Neural cell (in vitro differentiated cells): ENCODE results near the gene SLC11A2. TPM values are rescaled to one million over a fixed set of nuclear protein-coding genes. Genes with fewer than 3 reads are reported as not detected.

Experiments
- H2AFZ ChIP-seq: fragments of 200-600, 300-800 bp; sonication (generic), shearing (Covaris generic); 2 replicates; pipeline ENCODE4 v1.6.0; 2014; ENCODE audit warnings: low read depth, mild to moderate bottlenecking, antibody characterized with exemption, low read length, moderate library complexity
- H3F3A ChIP-seq: fragments of 200-600 bp; shearing (Covaris generic); 2 replicates; pipeline ENCODE4 v1.6.1; 2016; ENCODE audit warnings: mild to moderate bottlenecking, moderate library complexity, mixed read lengths, antibody characterized with exemption, low read length; ENCODE audit not compliant: insufficient read depth, poor library complexity, severe bottlenecking
- H3K27ac ChIP-seq: fragments of 200-600, 300-800 bp; sonication (generic), shearing (Covaris generic); 2 replicates; pipeline ENCODE4 v1.5.1; 2014; ENCODE audit warnings: mild to moderate bottlenecking, low read length, moderate library complexity
- H3K27me3 ChIP-seq: fragments of 300-800, 200-600 bp; sonication (generic), shearing (Covaris generic); 2 replicates; pipeline ENCODE4 v1.6.0; 2014; ENCODE audit warnings: mild to moderate bottlenecking, low read depth, low read length, moderate library complexity; ENCODE audit not compliant: insufficient read depth
- H3K36me3 ChIP-seq: fragments of 300-800, 200-600 bp; sonication (generic), shearing (Covaris generic); 2 replicates; pipeline ENCODE4 v1.5.1; 2014; ENCODE audit warnings: mild to moderate bottlenecking, antibody characterized with exemption, low read length, moderate library complexity; ENCODE audit not compliant: insufficient read depth
- H3K4me2 ChIP-seq: fragments of 300-800, 200-600 bp; sonication (generic), shearing (Covaris generic); 2 replicates; pipeline ENCODE4 v1.6.0; 2014; ENCODE audit warnings: mild to moderate bottlenecking, low read length
- H3K4me3 ChIP-seq: fragments of 300-800, 200-600 bp; sonication (generic), shearing (Covaris generic); 2 replicates; pipeline ENCODE4 v1.5.1; 2014; ENCODE audit warnings: mild to moderate bottlenecking, low read length, moderate library complexity
- H3K79me2 ChIP-seq: fragments of 200-600 bp; shearing (Covaris generic); replicated peaks from 2 replicates; pipeline ENCODE4 v1.6.0; 2014; ENCODE audit warnings: mild to moderate bottlenecking, low read length, moderate library complexity; ENCODE audit not compliant: insufficient read depth
- H3K9ac ChIP-seq: fragments of 300-800, 200-600 bp; sonication (generic), shearing (Covaris generic); 2 replicates; pipeline ENCODE4 v1.6.1; 2016; ENCODE audit warnings: mild to moderate bottlenecking, low read length, mixed read lengths
- H3K9me2 ChIP-seq: fragments of 200-600 bp; shearing (Covaris generic); 2 replicates; pipeline ENCODE4 v1.6.1; 2016; ENCODE audit warnings: mild to moderate bottlenecking, low read length, mixed read lengths; ENCODE audit not compliant: insufficient read depth
- H3K9me3 ChIP-seq: fragments of 200-600, 300-800 bp; sonication (generic), shearing (Covaris generic); 2 replicates; pipeline ENCODE4 v1.6.1; 2016; ENCODE audit warnings: mild to moderate bottlenecking, mixed run types, low read length, moderate library complexity, mixed read lengths
- H4K20me1 ChIP-seq: fragments of 200-600 bp; shearing (Covaris generic); 2 replicates; pipeline ENCODE4 v1.6.1; 2016; ENCODE audit warnings: mild to moderate bottlenecking, mixed run types; ENCODE audit not compliant: insufficient read depth
- CTCF ChIP-seq: fragments of 450-650 bp; IDR thresholded peaks from 2 replicates; pipeline ENCODE4 v1.5.1; 2014; ENCODE audit warnings: antibody characterized with exemption, mild to moderate bottlenecking, moderate library complexity; ENCODE audit not compliant: poor library complexity, severe bottlenecking
- EP300 ChIP-seq: fragments of 450-650 bp; conservative IDR thresholded peaks from 2 replicates; pipeline ENCODE4 v1.6.1; 2014; ENCODE audit warnings: antibody characterized with exemption, mild to moderate bottlenecking, moderate library complexity; ENCODE audit not compliant: poor library complexity, severe bottlenecking
- EZH2 ChIP-seq: fragments of 200-600, 300-800 bp; shearing (Covaris generic), sonication (generic); IDR thresholded peaks from 2 replicates; pipeline ENCODE4 v1.6.1; 2014; ENCODE audit warnings: antibody characterized with exemption, low read length, borderline replicate concordance, mild to moderate bottlenecking; ENCODE audit not compliant: insufficient read depth, poor library complexity, severe bottlenecking
- MXI1 ChIP-seq: fragments of 450-650 bp; conservative IDR thresholded peaks from 2 replicates; pipeline ENCODE4 v1.6.1; 2014; ENCODE audit warnings: antibody characterized with exemption, mild to moderate bottlenecking; ENCODE audit not compliant: poor library complexity, severe bottlenecking
- POLR2AphosphoS5 ChIP-seq: IDR thresholded peaks from 2 replicates; pipeline ENCODE4 v1.6.1; 2012
- RAD21 ChIP-seq: fragments of 450-650 bp; conservative IDR thresholded peaks from 2 replicates; pipeline ENCODE4 v1.6.1; 2014; ENCODE audit warnings: antibody characterized with exemption, mild to moderate bottlenecking, moderate library complexity
- REST ChIP-seq: IDR thresholded peaks from 2 replicates; pipeline ENCODE4 v1.6.1; 2012; ENCODE audit warnings: borderline replicate concordance
- SMC3 ChIP-seq: fragments of 450-650 bp; conservative IDR thresholded peaks from 2 replicates; pipeline ENCODE4 v1.6.1; 2014; ENCODE audit warnings: antibody characterized with exemption, mild to moderate bottlenecking, moderate library complexity; ENCODE audit not compliant: poor library complexity
- TAF1 ChIP-seq: IDR thresholded peaks from 2 replicates; pipeline ENCODE4 v1.6.1; 2012; ENCODE audit warnings: low read depth
- polyA plus RNA-seq: library from polyadenylated mRNA; depleted of rRNA; stranded (reverse); fragments of >200 nt; gene quantifications from 2 replicates; pipeline ENCODE4 v1.2.3, GENCODE V29; 2014

Gene SLC11A2
- polyA plus RNA-seq, 1 donor from 2014 or later = 62.3 TPM

- no peaks in the 10 kb centered on the region for H4K20me1 ChIP-seq
- H3K79me2 ChIP-seq = no peaks in the 10 kb centered on the region
- no peak overlapping the region for H2AFZ ChIP-seq
- no peak overlapping the region for H3K4me3 ChIP-seq
- H3F3A ChIP-seq = no peaks in the 10 kb centered on the region
- peaks cover 18% of the 10 kb centered on the region for H3K36me3 ChIP-seq
- no peak for TF ChIP-seq SMC3
- no peak for TF ChIP-seq REST
- TF ChIP-seq RAD21 = no peak
- no peak for TF ChIP-seq POLR2AphosphoS5
- no peaks in the 10 kb centered on the region for H3K9me2 ChIP-seq
- H3K9ac ChIP-seq = no peak overlapping the region
- H3K9me3 ChIP-seq = no peaks in the 10 kb centered on the region
- H3K27ac ChIP-seq = no peak overlapping the region
- no peak overlapping the region for H3K4me2 ChIP-seq
- H3K27me3 ChIP-seq = no peaks in the 10 kb centered on the region
These were observed 34.9 kb downstream of the SLC11A2 start for GRCh38 chr12:50991291-50991690.

- Histone ChIP-seq H3K79me2 (no peaks in the 10 kb centered on the region), H3K9me3 (no peaks in the 10 kb centered on the region), H2AFZ (no peak overlapping the region), H3F3A (no peaks in the 10 kb centered on the region), H3K4me2 (no peak overlapping the region), H4K20me1 (no peaks in the 10 kb centered on the region), H3K36me3 (peaks cover 18% of the 10 kb centered on the region), H3K27ac (no peak overlapping the region), H3K9me2 (no peaks in the 10 kb centered on the region), H3K4me3 (no peak overlapping the region), H3K9ac (no peak overlapping the region), H3K27me3 (no peaks in the 10 kb centered on the region)
- TF ChIP-seq EP300 (no peak), CTCF (no peak)
These were observed 35.4 kb downstream of the SLC11A2 start for GRCh38 chr12:50990791-50991190.

GRCh38 chr12:50990147-50990727 is 35.9 kb downstream of the SLC11A2 start:
- H3K4me2 ChIP-seq = no peak overlapping the region
- no peaks in the 10 kb centered on the region for H3F3A ChIP-seq
- H3K36me3 ChIP-seq = peaks cover 18% of the 10 kb centered on the region
- no peak for TF ChIP-seq MXI1
- TF ChIP-seq REST = no peak
- TF ChIP-seq EZH2 = no peak
- no peak for TF ChIP-seq EP300
- TF ChIP-seq SMC3 = no peak
- no peak for TF ChIP-seq TAF1
- TF ChIP-seq POLR2AphosphoS5 = no peak
- no peak for TF ChIP-seq CTCF
- H3K27me3 ChIP-seq = no peaks in the 10 kb centered on the region
- no peaks in the 10 kb centered on the region for H3K9me3 ChIP-seq
- H3K4me3 ChIP-seq = no peak overlapping the region
- H3K9ac ChIP-seq = no peak overlapping the region
- no peak overlapping the region for H3K27ac ChIP-seq
- no peaks in the 10 kb centered on the region for H3K79me2 ChIP-seq
- no peak overlapping the region for H2AFZ ChIP-seq
- H4K20me1 ChIP-seq = no peaks in the 10 kb centered on the region
- H3K9me2 ChIP-seq = no peaks in the 10 kb centered on the region
